ENCODE measurements around the gene EXOC3.
A peak's percentile ranks its signal among the peaks of the same experiment; 100 is the strongest.

Gene EXOC3

GRCh38 chr5:428219-428618 lies 14.8 kb upstream of the EXOC3 start:
- Histone ChIP-seq H3K27me3 (replicated peaks) (no peaks in the 10 kb centered on the region), H3K36me3 (replicated peaks) (no peaks in the 10 kb centered on the region), H3K27ac (no peak overlapping the region), H3K4me3 (ENCODE audit: low read depth, low read length) (no peak overlapping the region)
- DNase-seq = no peak
- TF ChIP-seq, protein P1, sequence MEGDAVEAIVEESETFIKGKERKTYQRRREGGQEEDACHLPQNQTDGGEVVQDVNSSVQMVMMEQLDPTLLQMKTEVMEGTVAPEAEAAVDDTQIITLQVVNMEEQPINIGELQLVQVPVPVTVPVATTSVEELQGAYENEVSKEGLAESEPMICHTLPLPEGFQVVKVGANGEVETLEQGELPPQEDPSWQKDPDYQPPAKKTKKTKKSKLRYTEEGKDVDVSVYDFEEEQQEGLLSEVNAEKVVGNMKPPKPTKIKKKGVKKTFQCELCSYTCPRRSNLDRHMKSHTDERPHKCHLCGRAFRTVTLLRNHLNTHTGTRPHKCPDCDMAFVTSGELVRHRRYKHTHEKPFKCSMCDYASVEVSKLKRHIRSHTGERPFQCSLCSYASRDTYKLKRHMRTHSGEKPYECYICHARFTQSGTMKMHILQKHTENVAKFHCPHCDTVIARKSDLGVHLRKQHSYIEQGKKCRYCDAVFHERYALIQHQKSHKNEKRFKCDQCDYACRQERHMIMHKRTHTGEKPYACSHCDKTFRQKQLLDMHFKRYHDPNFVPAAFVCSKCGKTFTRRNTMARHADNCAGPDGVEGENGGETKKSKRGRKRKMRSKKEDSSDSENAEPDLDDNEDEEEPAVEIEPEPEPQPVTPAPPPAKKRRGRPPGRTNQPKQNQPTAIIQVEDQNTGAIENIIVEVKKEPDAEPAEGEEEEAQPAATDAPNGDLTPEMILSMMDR (IDR thresholded peaks at IDR 0.05; ENCODE audit: low read depth, low read length, missing control alignments) = no peak
- in situ Hi-C loops (cut with HindIII; ENCODE audit: low pct_ligation_motif_present, low sequenced_read_pairs) = no loop called here

DNA sequence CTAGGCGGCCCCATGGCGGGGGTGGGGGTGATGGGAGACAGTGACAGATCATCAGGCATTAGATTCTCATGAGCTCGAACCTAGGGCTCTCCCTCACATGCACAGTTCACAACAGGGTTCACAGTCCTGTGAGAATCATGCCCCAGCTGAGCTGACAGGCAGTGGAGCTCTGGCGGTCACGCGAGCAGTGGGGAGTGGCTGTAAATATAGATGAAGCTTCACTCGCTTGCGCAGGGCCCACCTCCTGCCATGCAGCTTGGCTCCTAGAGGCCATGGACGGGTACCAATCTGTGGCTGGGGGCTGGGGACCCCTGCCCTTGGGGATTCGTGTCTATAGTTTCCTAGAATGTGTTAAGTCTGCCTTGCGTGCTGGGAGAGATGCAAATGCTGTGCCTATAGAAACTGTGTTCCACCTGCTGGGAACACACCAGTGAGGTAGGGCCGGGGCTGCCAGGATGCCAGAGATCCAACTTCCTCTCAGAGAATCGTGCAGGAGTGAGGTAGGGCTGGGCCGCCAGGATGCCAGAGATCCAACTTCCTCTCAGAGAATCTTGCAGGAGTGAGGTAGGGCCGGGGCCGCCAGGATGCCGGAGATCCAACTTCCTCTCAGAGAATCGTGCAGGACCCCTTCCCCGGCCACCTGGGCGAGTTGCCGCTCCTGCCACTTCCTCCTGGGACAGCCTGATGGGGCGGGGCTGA lies 14.1 kb upstream of the EXOC3 start:
- no peaks in the 10 kb centered on the region for H3K27me3 ChIP-seq (replicated peaks)
- TF ChIP-seq, protein P1 (IDR thresholded peaks at IDR 0.05; ENCODE audit: low read depth, low read length, missing control alignments) = no peak
- no peak overlapping the region for H3K4me3 ChIP-seq (ENCODE audit: low read depth, low read length)
- no peak for DNase-seq
- H3K36me3 ChIP-seq (replicated peaks) = no peaks in the 10 kb centered on the region
- in situ Hi-C loops (cut with HindIII; ENCODE audit: low pct_ligation_motif_present, low sequenced_read_pairs) = no loop called here
- H3K27ac ChIP-seq = no peak overlapping the region

DNA sequence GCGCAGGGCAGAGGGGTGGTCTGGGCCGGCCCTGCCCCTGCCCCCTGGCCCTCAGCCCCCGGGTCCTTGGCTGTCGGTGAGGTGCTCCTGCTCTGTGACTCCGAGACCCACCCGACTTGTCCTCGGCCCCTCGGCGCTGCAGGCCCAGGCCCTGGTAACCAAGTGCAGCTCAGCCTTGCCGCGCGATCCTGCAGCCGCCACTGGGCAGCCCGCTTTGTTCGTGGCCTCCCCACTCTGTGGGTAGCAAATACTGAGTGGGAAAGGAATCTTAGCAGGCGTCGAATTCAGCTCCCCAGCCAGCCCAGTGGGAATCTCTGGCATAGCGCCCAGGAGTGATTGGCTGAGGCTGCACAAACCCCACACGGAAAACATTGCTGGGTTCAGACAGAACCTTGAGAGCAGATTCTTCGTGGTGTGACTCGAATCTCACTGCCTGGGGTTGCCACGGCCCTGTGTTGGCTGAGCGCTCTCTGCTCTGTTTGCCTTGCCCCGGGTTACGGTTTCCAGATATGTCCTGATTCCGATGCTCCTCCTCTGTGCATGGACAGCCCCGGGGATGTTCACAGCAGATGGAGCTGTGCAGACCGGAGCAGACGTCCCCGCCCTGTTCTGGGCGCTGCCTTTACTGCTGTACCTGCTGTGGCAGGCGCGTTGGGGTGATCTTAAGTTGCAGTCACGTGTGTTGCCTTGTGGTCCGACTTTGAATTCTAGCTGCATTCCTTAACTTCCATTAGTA lies 13.4 kb upstream of the EXOC3 start:
- in situ Hi-C loops (cut with HindIII; ENCODE audit: low pct_ligation_motif_present, low sequenced_read_pairs) = no loop called here
- peak; percentile 38 for DNase-seq
- TF ChIP-seq, protein P1 (IDR thresholded peaks at IDR 0.05; ENCODE audit: low read depth, low read length, missing control alignments) = no peak

GRCh38 chr5:430214-430925 lies 12.6 kb upstream of the EXOC3 start:
- TF ChIP-seq, protein P1 (IDR thresholded peaks at IDR 0.05; ENCODE audit: low read depth, low read length, missing control alignments) = no peak
- Histone ChIP-seq H3K4me3 (ENCODE audit: low read depth, low read length) (no peak overlapping the region), H3K36me3 (replicated peaks) (no peaks in the 10 kb centered on the region), H3K27me3 (replicated peaks) (no peaks in the 10 kb centered on the region), H3K27ac (no peak overlapping the region)
- no peak for DNase-seq
- in situ Hi-C loops (cut with HindIII; ENCODE audit: low pct_ligation_motif_present, low sequenced_read_pairs) = no loop called here

More for the DNA sequence above, 13.4 kb upstream of the EXOC3 start:
- Histone ChIP-seq H3K27me3 (replicated peaks) (no peaks in the 10 kb centered on the region), H3K4me3 (ENCODE audit: low read depth, low read length) (no peak overlapping the region), H3K36me3 (replicated peaks) (no peaks in the 10 kb centered on the region), H3K27ac (no peak overlapping the region)

- in situ Hi-C loops (cut with HindIII; ENCODE audit: low pct_ligation_motif_present, low sequenced_read_pairs) = no loop called here
Measured at GRCh38 chr5:431001-431710, 11.8 kb upstream of the EXOC3 start.

More at GRCh38 chr5:431001-431710, 11.8 kb upstream of the EXOC3 start:
- TF ChIP-seq, protein P1 (IDR thresholded peaks at IDR 0.05; ENCODE audit: low read depth, low read length, missing control alignments) = peak; percentile 89
- no peak overlapping the region for H3K4me3 ChIP-seq (ENCODE audit: low read depth, low read length)
- no peaks in the 10 kb centered on the region for H3K36me3 ChIP-seq (replicated peaks)
- DNase-seq = peak; percentile 34
- no peaks in the 10 kb centered on the region for H3K27me3 ChIP-seq (replicated peaks)
- no peak overlapping the region for H3K27ac ChIP-seq
